ENCODE data around the gene GOLGA6L10. TPM values are rescaled to one million over a fixed set of nuclear protein-coding genes. Genes with fewer than 3 reads are reported as not detected.
A peak's percentile ranks its signal among the peaks of the same experiment; 100 is the strongest.
"Not testable (repeated sequence)": the region's sequence is repeated elsewhere in the genome, so short reads cannot be mapped to it uniquely, and the experiment has no call there.

GOLGA6L10 gene
- total RNA-seq, 1 donor from 2014 or later = 0.33 TPM

DNA sequence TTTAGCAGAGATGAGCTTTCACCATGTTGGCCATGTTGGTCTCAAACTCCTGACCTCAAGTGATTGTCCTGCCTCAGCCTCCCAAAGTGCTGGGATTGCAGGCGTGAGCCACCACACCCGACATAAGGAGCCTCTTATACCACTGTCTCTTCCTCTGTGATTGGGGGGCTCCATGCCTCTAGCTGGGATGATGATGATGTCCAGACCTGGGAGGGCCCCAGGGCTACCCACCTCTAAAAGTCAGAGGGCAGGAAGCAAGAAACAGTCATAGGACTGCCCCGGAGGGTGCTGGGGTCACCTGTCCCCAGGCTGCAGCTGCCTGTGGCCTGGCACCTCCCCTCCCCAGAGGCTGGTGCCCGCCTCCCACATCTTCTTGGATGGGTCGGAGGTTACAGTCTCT is 5.4 kb downstream of the GOLGA6L10 start:
- H3K4me3 ChIP-seq; H3K4me1 ChIP-seq; intact Hi-C loops (cut with micrococcal nuclease); H3K27ac ChIP-seq (replicated peaks); DNase-seq; H3K36me3 ChIP-seq; H3K9me3 ChIP-seq (replicated peaks); H3K27me3 ChIP-seq (ENCODE audit: low read depth): not testable (repeated sequence)

- TF ChIP-seq, protein P1, sequence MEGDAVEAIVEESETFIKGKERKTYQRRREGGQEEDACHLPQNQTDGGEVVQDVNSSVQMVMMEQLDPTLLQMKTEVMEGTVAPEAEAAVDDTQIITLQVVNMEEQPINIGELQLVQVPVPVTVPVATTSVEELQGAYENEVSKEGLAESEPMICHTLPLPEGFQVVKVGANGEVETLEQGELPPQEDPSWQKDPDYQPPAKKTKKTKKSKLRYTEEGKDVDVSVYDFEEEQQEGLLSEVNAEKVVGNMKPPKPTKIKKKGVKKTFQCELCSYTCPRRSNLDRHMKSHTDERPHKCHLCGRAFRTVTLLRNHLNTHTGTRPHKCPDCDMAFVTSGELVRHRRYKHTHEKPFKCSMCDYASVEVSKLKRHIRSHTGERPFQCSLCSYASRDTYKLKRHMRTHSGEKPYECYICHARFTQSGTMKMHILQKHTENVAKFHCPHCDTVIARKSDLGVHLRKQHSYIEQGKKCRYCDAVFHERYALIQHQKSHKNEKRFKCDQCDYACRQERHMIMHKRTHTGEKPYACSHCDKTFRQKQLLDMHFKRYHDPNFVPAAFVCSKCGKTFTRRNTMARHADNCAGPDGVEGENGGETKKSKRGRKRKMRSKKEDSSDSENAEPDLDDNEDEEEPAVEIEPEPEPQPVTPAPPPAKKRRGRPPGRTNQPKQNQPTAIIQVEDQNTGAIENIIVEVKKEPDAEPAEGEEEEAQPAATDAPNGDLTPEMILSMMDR (IDR thresholded peaks at IDR 0.05; ENCODE audit: borderline replicate concordance) = peak; percentile 45
- intact Hi-C loops (cut with micrococcal nuclease); H3K9me3 ChIP-seq (replicated peaks); H3K27me3 ChIP-seq (ENCODE audit: low read depth); DNase-seq; H3K4me1 ChIP-seq; H3K36me3 ChIP-seq; H3K27ac ChIP-seq (replicated peaks); H3K4me3 ChIP-seq: not testable (repeated sequence)
Measured at GRCh38 chr15:82342632-82343374, 6.5 kb downstream of the GOLGA6L10 start.

GRCh38 chr15:82338573-82338972 is 10.7 kb downstream of the GOLGA6L10 start:
- H3K36me3 ChIP-seq; DNase-seq; H3K27ac ChIP-seq (replicated peaks): not testable (repeated sequence)

DNA sequence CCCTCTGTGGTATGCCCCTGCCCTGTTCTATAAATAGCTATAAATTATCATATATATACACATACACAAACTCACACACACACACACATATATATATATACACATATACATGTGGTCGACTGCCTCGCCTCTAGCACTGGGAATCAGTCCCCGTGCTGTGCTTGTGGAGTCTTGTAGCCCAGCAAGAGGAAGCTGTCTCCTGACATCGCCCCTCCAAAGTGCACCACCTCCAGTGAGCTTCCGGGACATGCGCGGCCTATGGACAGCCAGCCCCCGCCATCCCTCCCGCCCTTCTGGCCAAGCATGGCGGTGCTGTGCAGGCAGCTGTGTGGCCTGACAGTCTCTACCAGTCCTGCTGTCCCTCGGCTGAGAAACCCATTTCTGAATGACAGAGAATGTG is 11.2 kb downstream of the GOLGA6L10 start:
- intact Hi-C loops (cut with micrococcal nuclease); H3K4me3 ChIP-seq; H3K36me3 ChIP-seq; H3K9me3 ChIP-seq (replicated peaks); H3K27ac ChIP-seq (replicated peaks); DNase-seq; H3K27me3 ChIP-seq (ENCODE audit: low read depth): not testable (repeated sequence)
- H3K4me1 ChIP-seq = peaks cover 19% of the 10 kb centered on the region

More at GRCh38 chr15:82338573-82338972, 10.7 kb downstream of the GOLGA6L10 start:
- peaks cover 18% of the 10 kb centered on the region for H3K4me1 ChIP-seq
- intact Hi-C loops (cut with micrococcal nuclease); H3K27me3 ChIP-seq (ENCODE audit: low read depth); H3K9me3 ChIP-seq (replicated peaks); H3K4me3 ChIP-seq: not testable (repeated sequence)

DNA sequence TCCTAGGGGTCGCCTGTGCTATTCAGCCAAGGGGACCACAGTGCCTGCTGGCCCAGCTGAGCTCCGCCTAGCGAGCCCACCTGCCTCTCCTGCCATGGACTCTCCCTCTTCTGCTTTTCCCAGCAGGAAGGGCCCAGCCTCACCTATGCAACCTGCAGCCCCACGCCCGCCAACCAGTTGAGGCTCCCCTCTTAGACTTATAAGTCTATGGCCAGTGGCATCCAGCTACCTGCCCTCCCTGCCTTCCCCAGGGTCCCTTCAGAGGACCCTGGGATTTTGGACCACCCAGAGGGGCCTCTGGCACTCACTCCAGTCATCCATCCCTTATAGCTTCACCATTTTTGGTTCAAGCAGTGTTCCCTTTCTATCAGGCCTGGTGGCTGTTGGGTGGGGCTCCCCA is 12.2 kb downstream of the GOLGA6L10 start:
- DNase-seq; H3K36me3 ChIP-seq; H3K27me3 ChIP-seq (ENCODE audit: low read depth); H3K4me3 ChIP-seq; intact Hi-C loops (cut with micrococcal nuclease); H3K27ac ChIP-seq (replicated peaks); H3K9me3 ChIP-seq (replicated peaks): not testable (repeated sequence)
- H3K4me1 ChIP-seq = peaks cover 25% of the 10 kb centered on the region

DNA sequence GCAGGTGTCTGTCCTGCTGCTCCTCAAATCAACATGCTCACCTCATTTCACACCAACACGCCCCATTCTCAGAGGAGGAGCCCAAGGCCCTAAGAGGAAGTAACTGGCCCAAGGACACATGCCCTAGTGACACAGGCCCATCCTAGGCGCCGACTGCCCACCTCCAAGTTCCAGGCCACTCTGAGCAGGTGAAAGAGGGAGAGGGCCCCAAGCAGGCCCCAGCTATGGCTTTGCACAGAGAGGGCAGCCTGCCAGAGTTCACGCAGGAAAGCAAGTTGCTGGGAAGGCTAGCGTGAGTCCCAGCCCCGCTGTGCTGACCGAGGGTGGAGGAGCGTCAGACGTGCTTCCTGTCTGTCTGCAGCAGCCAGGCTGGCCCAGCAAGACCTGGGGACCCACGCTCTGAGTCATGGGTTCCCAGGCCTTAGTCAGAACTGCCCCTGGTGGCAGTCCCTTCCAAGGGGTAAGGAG is 13.1 kb downstream of the GOLGA6L10 start:
- H3K4me3 ChIP-seq; H3K36me3 ChIP-seq; H3K27ac ChIP-seq (replicated peaks); intact Hi-C loops (cut with micrococcal nuclease); DNase-seq; H3K9me3 ChIP-seq (replicated peaks); H3K27me3 ChIP-seq (ENCODE audit: low read depth): not testable (repeated sequence)
- peaks cover 25% of the 10 kb centered on the region for H3K4me1 ChIP-seq

DNA sequence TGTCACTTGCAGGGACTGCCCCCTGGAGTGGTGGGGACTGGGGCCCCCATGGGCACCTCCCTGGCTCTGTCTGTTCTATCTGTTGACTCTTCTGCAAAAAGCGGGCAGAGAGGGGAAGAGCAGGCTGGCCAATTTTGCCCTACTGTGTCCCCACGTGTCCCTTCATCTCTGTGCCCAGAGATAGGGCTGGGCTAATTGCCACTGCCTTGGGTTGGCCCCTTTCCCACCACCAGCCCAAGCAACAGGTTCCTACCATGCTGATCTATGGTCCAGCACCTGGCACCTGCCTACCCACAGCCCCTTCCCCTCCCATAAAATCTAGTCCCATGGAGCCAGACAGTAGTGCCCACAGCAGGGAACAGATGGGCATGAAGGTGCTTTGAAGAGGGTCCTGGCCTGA is 14.3 kb downstream of the GOLGA6L10 start:
- intact Hi-C loops (cut with micrococcal nuclease); H3K27me3 ChIP-seq (ENCODE audit: low read depth); H3K9me3 ChIP-seq (replicated peaks); H3K36me3 ChIP-seq; H3K4me3 ChIP-seq: not testable (repeated sequence)
- Histone ChIP-seq H3K27ac (replicated peaks) (peak overlapping the region; percentile 81), H3K4me1 (peaks cover 25% of the 10 kb centered on the region)
- DNase-seq = peak; percentile 47

DNA sequence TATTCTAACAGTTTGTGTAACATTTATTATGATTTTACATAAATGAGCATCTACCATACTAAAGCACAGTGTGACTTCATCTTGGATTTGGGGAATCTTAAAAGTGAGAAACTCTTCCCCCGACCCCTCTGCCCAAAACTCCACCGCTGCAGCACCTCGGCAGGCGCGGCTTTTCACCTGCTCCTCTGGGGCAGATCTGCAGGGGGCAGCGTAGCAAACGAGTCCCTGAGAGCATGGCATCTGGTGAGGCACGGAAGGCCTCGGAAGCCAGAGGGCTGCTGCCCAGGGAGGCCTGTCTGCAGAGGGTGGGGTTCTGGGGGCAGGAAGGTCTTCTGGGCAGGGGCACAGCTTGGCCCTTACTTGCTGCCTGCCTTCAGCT is 14.7 kb downstream of the GOLGA6L10 start:
- H3K9me3 ChIP-seq (replicated peaks); H3K4me3 ChIP-seq; H3K36me3 ChIP-seq; DNase-seq; H3K27me3 ChIP-seq (ENCODE audit: low read depth); intact Hi-C loops (cut with micrococcal nuclease): not testable (repeated sequence)
- peaks cover 25% of the 10 kb centered on the region for H3K4me1 ChIP-seq
- peak overlapping the region; percentile 81 for H3K27ac ChIP-seq (replicated peaks)

GRCh38 chr15:82333603-82334553 is 15.4 kb downstream of the GOLGA6L10 start:
- H3K9me3 ChIP-seq (replicated peaks); H3K36me3 ChIP-seq; DNase-seq; H3K27me3 ChIP-seq (ENCODE audit: low read depth); intact Hi-C loops (cut with micrococcal nuclease): not testable (repeated sequence)
- Histone ChIP-seq H3K27ac (replicated peaks) (peak overlapping the region; percentile 81), H3K4me3 (peak overlapping the region; percentile 17), H3K4me1 (peaks cover 25% of the 10 kb centered on the region)

GRCh38 chr15:82332711-82333602 is 16.3 kb downstream of the GOLGA6L10 start:
- H3K27ac ChIP-seq (replicated peaks) = peak overlapping the region; percentile 81
- H3K9me3 ChIP-seq (replicated peaks); H3K36me3 ChIP-seq; H3K4me3 ChIP-seq; H3K27me3 ChIP-seq (ENCODE audit: low read depth); intact Hi-C loops (cut with micrococcal nuclease): not testable (repeated sequence)
- DNase-seq = peak; percentile 82
- peaks cover 25% of the 10 kb centered on the region for H3K4me1 ChIP-seq

DNA sequence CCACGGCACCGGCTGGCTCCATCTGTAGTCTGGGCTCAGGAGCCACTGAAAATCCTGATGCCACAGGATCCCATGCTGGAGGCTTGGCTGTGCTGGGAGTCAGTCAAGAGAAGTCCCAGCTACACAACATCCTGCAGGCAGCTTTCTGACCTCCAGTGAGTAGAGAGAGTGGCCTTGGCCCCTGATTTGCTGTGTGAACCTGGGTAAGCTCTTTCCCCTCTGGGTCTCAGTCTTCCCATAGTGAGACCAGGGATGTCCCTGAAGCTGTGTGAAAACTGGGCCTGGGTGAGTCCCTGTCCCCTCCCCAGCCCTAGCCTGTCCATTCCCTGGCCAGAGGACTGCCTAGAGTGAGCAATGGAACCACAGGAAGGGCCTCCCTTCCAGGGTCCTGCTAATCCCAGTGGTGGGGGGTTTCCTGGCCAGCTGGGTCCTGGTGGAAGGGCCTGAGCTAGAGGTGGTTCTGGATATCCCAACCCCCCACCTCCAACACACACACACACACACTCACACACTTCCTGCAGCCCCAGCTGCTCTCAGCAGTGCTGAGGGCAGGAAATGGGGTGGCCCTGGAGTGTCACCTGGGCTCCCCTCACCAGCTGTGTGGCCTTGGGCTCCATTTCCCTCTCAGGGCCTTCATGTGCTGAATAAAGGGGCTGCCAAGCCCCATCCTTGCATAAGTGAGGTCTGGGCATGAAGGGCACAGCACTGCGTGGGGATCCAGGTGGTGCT is 17.5 kb downstream of the GOLGA6L10 start:
- H3K9me3 ChIP-seq (replicated peaks); H3K36me3 ChIP-seq; H3K27ac ChIP-seq (replicated peaks); intact Hi-C loops (cut with micrococcal nuclease); H3K27me3 ChIP-seq (ENCODE audit: low read depth); H3K4me3 ChIP-seq; DNase-seq: not testable (repeated sequence)
- H3K4me1 ChIP-seq = peaks cover 25% of the 10 kb centered on the region
